Measurements from ENCODE around the gene TMEM250.
"Not testable (repeated sequence)": the region's sequence is repeated elsewhere in the genome, so short reads cannot be mapped to it uniquely, and the experiment has no call there.

Gene TMEM250, protein sequence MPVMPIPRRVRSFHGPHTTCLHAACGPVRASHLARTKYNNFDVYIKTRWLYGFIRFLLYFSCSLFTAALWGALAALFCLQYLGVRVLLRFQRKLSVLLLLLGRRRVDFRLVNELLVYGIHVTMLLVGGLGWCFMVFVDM

GRCh38 chr9:136118320-136119060, at the start of gene TMEM250:
Gene TMEM250, minus strand, starts transcription at chr9:136118875. Its CDS starts 1,975 bp downstream, at chr9:136116900.
- DNase-seq = peak; percentile 97

GRCh38 chr9:136163248-136163850, 44.7 kb upstream of the TMEM250 start:
- no peak for DNase-seq

GRCh38 chr9:136160995-136161610, 42.4 kb upstream of the TMEM250 start:
- DNase-seq = no peak

DNA sequence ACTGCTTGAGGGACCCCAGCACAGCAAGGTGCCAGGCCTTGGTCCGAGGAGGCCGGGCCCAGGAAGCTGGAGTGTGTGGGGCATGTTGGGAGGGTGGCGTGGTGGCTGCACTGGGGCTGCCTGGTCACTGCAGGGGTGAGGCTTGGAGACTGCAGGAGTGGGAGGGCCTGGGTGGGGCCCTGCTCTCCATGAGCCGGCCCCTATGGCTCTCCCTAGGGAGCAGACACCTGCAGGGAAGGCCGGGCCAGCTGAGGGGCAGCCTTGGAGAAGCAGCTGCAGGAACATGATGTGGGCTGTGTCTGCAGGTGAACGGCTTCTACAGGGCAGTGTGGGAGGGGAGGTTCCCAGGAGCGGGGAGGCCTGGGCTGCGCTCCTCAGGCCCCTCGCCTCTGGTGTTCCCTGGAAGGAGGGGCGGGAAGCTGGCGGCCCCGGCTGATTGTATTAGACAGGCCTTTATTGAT, 41.7 kb upstream of the TMEM250 start:
- no peak for DNase-seq

- DNase-seq = no peak
Measured at GRCh38 chr9:136159851-136160250, 41.2 kb upstream of the TMEM250 start.

- DNase-seq = no peak
Measured at GRCh38 chr9:136157477-136158265, 39.0 kb upstream of the TMEM250 start.

DNA sequence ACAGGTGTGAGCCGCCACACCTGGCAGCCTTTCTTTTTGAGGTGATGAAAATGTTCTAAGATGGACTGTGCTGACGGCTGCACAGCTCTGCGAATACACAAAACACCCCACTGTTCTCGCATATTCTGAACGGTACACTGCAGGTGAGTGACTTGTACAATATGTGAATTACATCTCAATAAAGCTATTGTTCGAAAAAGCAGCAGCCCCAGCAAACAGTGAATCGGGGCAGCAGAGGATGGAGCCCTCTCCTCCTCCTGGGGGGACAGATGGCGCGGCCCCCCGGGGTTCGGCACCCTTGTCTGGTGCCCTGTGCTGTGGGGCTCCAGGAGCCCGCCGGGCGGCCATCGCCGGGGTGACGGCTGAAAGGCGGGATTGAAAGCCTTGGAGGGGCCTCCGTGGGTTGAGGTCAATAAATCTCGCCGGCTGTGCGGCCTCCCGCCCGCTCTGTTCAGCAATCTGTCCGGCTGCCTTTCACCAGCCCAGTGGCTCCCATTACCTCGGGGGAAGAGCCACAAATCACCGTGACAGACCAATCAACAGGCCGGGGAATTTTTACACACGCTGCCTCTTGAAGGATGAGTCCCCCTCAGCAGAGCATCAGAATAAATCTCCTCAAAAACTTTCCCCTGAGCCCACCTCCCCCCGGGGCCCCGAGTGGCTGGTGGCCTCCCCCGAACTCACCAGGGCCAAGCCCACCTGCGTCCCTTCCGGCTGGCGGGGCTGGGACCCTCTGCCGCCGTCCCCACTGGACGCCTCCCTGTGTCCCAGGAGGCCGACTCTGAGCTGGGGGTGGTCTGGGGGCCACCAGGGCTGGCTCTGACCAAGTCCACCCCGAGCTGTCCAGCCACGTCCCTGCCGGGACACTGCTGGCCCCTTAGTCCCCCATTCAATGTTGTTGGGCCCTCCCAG, 37.8 kb upstream of the TMEM250 start:
- no peak for DNase-seq

GRCh38 chr9:136155576-136155975, 36.9 kb upstream of the TMEM250 start:
- DNase-seq = no peak

DNA sequence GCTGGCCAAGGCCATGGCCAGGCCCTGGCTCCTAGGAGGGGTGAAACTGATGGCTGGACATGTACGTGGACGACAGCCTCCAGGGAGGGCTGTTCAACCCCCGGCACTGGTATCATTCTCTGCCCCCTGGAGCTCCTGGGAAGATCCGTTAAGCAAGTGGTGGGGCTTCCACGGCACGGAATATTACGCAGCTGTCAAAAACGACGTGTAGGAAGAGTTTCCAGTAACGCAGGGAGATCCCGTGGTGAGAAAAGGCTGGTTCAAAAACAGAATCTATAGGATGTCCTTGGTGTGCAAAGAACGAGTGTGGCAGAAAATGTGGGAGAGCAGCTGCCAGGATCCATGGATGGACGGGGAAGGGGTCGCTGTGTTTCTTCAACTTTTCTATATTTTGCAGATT, 36.3 kb upstream of the TMEM250 start:
- no peak for DNase-seq

DNA sequence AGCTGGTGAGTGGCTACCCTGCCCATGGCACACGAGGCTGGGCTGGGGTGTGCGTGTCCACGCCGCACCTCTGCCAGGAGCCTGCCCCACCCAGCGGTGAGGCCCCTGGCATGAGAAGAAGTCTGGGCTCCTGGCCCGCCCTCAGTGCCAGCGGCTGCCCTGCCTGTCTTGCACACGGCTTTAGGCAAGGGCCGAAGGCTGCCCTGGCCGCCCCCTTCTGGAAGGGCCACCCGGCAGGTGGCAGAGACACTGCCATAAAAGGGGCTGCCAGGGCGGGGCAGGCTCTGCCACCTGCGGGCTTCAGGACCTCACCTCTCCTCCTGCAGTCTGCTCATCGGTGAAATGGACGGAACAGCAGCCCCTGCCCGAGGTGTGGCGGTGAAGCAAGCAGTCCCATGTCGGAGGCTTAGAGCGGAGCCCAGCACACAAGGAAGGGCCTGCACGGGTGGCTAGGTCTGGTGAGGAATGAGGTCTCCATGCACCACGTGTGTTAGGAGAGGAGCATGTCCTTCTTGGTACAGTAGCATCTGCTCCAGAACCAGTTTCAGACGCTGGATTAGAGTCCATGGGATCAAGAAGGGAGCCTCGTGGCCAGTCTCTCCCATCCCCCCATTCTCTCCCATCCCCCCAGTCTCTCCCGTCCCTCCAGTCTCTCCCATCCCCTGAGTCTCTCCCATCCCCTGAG, 34.8 kb upstream of the TMEM250 start:
- DNase-seq = no peak

- no peak for DNase-seq
Measured at GRCh38 chr9:136152931-136153330, 34.3 kb upstream of the TMEM250 start.

DNA sequence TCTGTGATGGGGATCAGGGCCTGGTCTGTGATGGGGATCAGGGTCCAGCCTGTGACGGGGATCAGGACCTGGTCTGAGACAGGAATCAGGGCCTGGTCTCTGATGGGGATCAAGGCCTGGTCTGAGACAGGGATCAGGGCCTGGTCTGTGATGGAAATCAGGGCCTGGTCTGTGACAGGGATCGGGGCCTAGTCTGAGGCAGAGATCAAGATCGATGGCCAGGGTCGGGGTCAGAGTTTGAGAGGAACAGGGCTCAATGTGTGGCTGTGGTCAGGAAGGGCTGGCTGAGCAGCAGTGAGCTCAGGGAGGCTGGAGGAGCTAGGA, 33.8 kb upstream of the TMEM250 start:
- DNase-seq = no peak

DNA sequence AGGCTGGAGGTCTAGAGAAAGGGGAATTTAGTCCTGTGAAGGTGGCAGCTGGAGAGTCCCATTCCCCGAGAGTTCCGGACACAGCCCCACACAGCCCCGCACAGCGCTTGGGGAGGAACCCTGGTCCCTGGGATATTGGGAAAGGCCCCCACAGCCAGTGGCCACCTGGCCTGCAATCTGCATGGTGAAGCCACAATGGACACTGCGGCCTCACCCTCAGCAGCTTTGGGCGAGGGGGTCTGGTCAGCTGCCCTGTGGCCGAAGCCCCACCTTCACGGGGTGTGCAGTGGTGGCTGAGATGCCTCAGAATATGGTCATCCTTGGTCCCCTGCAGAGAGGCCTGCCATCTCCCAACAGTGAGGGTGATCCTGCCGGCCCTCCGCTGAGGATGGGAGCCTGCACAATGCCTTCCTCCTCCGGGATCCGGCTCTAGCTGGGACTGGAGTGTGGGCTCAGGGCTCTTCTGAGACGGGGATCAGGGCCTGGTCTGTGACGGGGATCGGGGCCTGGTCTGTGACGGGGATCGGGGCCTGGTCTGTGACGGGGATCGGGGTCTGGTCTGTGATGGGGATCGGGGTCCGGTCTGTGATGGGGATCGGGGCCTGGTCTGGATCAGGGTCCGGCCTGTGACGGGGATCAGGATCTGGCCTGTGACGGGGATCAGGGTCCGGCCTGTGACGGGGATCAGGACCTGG, 33.3 kb upstream of the TMEM250 start:
- no peak for DNase-seq

- DNase-seq = no peak
Measured at GRCh38 chr9:136151214-136151804, 32.6 kb upstream of the TMEM250 start.

DNA sequence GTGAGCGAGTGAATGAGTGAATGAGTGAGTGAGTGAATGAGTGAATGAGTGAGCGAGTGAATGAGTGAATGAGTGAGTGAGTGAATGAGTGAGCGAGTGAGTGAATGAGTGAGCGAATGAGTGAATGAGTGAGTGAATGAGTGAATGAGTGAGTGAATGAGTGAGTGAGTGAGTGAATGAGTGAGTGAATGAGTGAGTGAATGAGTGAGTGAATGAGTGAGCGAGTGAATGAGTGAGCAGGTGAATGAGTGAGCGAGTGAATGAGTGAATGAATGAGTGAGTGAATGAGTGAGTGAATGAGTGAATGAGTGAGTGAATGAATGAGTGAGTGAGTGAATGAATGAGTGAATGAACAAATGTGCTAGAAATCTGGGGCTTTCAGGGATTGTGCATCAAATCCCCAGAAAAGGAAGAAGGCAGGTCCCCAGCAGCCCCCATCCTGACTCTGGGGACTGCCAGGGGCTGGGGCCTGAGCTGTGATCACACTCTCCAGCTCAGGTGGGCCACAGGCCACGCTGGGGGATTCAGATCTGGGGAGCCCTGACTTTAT, 32.1 kb upstream of the TMEM250 start:
- not testable (repeated sequence) for DNase-seq

GRCh38 chr9:136149853-136150252, 31.2 kb upstream of the TMEM250 start:
- no peak for DNase-seq

GRCh38 chr9:136149337-136149736, 30.7 kb upstream of the TMEM250 start:
- DNase-seq = no peak

DNA sequence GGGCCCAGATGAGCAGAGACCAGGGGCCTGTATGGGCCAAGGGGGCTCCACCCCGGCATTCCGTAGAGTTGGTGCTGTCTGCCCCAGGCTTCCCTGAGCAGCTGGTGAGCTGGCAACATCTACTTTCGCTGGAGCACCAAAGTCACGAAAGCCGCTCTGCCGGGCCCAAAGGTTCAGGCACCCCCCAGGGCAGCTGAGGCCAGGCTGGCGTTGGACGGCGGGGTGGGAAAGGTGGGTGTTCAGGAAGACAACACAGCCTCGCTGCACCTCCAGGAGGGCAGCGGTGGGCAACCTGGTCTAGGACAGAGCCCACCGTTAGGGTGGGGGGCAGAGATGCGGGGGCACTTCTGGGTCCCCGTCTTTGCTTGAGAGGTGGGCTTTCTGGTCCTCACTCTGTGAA, 30.1 kb upstream of the TMEM250 start:
- DNase-seq = no peak

DNA sequence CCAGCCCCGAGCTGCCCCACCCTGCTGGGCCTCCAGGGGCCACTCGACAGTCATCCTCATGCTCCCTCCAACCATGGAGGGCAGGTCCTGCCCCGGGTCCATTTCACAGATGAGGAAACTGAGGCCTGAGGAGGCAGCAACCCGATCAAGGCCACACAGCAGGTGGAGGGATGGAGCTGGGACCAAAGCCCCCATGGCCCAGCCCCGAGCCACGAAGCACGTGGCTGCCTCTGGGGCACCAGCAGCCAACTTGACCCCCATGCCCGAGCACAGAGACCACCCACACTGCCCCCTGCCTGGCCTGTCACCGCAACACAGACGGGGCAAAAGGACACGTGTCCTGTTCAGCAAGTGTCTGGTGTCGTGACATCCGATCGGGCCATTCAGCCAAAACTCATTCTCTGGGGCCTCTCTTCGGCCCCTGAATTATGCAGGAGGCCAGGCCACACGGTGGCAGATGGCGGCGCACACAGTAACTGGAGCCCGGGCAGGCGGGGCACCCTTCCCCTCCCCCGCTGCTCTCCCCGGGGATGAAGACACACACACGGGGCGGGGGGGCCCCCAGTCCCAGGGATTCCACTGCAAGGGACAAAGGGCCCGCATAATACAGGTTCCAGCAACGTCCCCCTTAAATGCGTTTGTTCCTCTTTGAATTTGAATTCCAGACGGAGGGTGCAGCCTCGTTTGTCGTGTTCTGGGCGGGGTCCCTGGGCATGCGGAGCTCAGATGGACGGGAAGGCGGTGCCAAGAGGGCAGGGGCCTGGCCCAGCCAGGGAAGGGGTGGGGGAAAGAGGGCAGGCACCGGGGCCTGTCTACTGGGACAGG, 29.4 kb upstream of the TMEM250 start:
- DNase-seq = peak; percentile 81

Data from retina (tissue), 1 donor.